Caco-2 (cell line): ENCODE data around the gene TRAK1. TPM values are rescaled to one million over a fixed set of nuclear protein-coding genes. Genes with fewer than 3 reads are reported as not detected.

Experiments used
- BruUV-seq: library from RNA; stranded (reverse); fragments of 400-500 nt; replicated peaks from 2 replicates; lab custom pipeline; 2021; lab: Mats Ljungman, UMichigan
- CTCF ChIA-PET: fragments of 300-600 bp; sonication (Branson Sonifier 250); formaldehyde crosslinking; loops from one replicate; lab custom pipeline; 2022; ENCODE audit warnings: antibody characterized with exemption; lab: Charles Lee
- POLR2A ChIA-PET: fragments of 300-600 bp; sonication (Branson Sonifier 250); formaldehyde crosslinking; loops from one replicate; lab custom pipeline; 2022; ENCODE audit warnings: antibody characterized with exemption; lab: Charles Lee
- DNase-seq, 2 experiments: peaks; one replicate each; pipeline versions ENCODE4 v3.0.0 to v3.0.0-alpha.2; 2020 to 2022
- H3K27me3 ChIP-seq: replicated peaks from 2 replicates; pipeline ENCODE4 v1.6.0; 2011; ENCODE audit warnings: low read length; ENCODE audit not compliant: control insufficient read depth, insufficient read depth
- H3K36me3 ChIP-seq: 2 replicates; pipeline ENCODE4 v1.5.1; 2011; ENCODE audit warnings: low read length; ENCODE audit not compliant: control insufficient read depth, insufficient read depth
- H3K4me1 ChIP-seq: fragments of 250-450 bp; sonication (Bioruptor Pico); 2 replicates; pipeline ENCODE4 v1.5.1; 2020; ENCODE audit warnings: mild to moderate bottlenecking
- H3K4me3 ChIP-seq: 2 replicates; pipeline ENCODE4 v1.5.1; 2011; ENCODE audit warnings: low read depth, mild to moderate bottlenecking, control low read depth, low read length
- H3K9me3 ChIP-seq: fragments of 250-450 bp; sonication (Bioruptor Pico); 2 replicates; pipeline ENCODE4 v1.5.1; 2020; ENCODE audit warnings: mild to moderate bottlenecking, moderate library complexity
- H3K27ac Mint-ChIP-seq: one replicate; pipeline ENCODE4 v1.8.0; 2022; ENCODE audit warnings: mixed read lengths; ENCODE audit not compliant: unreplicated experiment
- H3K27me3 Mint-ChIP-seq: one replicate; pipeline ENCODE4 v1.8.0; 2022; ENCODE audit warnings: mixed read lengths; ENCODE audit not compliant: insufficient read depth, unreplicated experiment
- H3K36me3 Mint-ChIP-seq: one replicate; pipeline ENCODE4 v1.8.0; 2022; ENCODE audit warnings: mild to moderate bottlenecking, mixed read lengths; ENCODE audit not compliant: insufficient read depth, unreplicated experiment
- H3K4me1 Mint-ChIP-seq: one replicate; pipeline ENCODE4 v1.8.0; 2022; ENCODE audit warnings: low read depth, mixed read lengths; ENCODE audit not compliant: unreplicated experiment
- H3K4me3 Mint-ChIP-seq: one replicate; pipeline ENCODE4 v1.8.0; 2022; ENCODE audit warnings: mild to moderate bottlenecking, moderate library complexity, mixed read lengths; ENCODE audit not compliant: unreplicated experiment
- H3K9me3 Mint-ChIP-seq: one replicate; pipeline ENCODE4 v1.8.0; 2022; ENCODE audit warnings: mixed read lengths; ENCODE audit not compliant: unreplicated experiment
- CTCF ChIP-seq, 2 experiments: fragments of 200-600 bp in 1 of 2; IDR thresholded peaks; 1 replicate in 1 of 2; 2 replicates in 1 of 2; pipeline versions ENCODE4 v1.5.1 to v1.8.0; 2011 to 2022; ENCODE audit warnings: antibody characterized with exemption in 1 of 2, control low read depth in 1 of 2, inconsistent platforms in 1 of 2, low read depth in 1 of 2, low read length in 1 of 2, mild to moderate bottlenecking in 1 of 2, moderate library complexity in 1 of 2; ENCODE audit not compliant: insufficient read depth in 1 of 2, severe bottlenecking in 1 of 2, unreplicated experiment in 1 of 2
- intact Hi-C: fragments of 100-400 bp; cut with micrococcal nuclease; formaldehyde crosslinking; loops from one replicate; pipeline ENCODE4 v1.10.0; 2022; ENCODE audit not compliant: unreplicated experiment
- total RNA-seq: library from RNA; stranded (reverse); gene quantifications from 2 replicates; pipeline ENCODE4 v1.2.3, GENCODE V29; 2022

Gene TRAK1
- total RNA-seq, 1 experiment from 2014 or later: 33.3 TPM

GRCh38 chr3:42179110-42179725 lies 88.1 kb downstream of the TRAK1 start:
- no peaks in the 10 kb centered on the region for H3K27me3 ChIP-seq
- CTCF ChIA-PET: interaction anchor here (0.8 to 4.4 kb wide), 3 partner anchors 12 to 62 kb away, joined by 3 to 13 read pairs (median 10); no protein-coding TSS in a partner anchor
- no peaks in the 10 kb centered on the region; the same call in 1 of the 2 replicates for H3K36me3 ChIP-seq
- peak; percentile 69 for DNase-seq
- H3K4me3 Mint-ChIP-seq: peak overlapping the region; percentile 67
- POLR2A ChIA-PET: no interaction called here
- intact Hi-C loops: loop anchor here (1.0 kb wide), 2 partner anchors 19 to 49 kb away; no protein-coding TSS in a partner anchor
- no peaks in the 10 kb centered on the region for H3K9me3 Mint-ChIP-seq
- H3K4me1 Mint-ChIP-seq: peaks cover 17% of the 10 kb centered on the region
- H3K4me3 ChIP-seq: no peak overlapping the region
- H3K36me3 Mint-ChIP-seq: no peaks in the 10 kb centered on the region
- H3K4me1 ChIP-seq: peaks cover 30% of the 10 kb centered on the region
- no peaks in the 10 kb centered on the region for H3K9me3 ChIP-seq
- TF ChIP-seq CTCF (IDR thresholded peaks at IDR 0.05; ENCODE audit: insufficient read depth in 1 of 2, low read depth in 1 of 2, low read length in 1 of 2, severe bottlenecking in 1 of 2, unreplicated experiment in 1 of 2): no peak
- H3K27ac Mint-ChIP-seq: peak overlapping the region; percentile 96
- H3K27me3 Mint-ChIP-seq: no peaks in the 10 kb centered on the region
- TSS peak; percentile 95 for BruUV-seq

DNA sequence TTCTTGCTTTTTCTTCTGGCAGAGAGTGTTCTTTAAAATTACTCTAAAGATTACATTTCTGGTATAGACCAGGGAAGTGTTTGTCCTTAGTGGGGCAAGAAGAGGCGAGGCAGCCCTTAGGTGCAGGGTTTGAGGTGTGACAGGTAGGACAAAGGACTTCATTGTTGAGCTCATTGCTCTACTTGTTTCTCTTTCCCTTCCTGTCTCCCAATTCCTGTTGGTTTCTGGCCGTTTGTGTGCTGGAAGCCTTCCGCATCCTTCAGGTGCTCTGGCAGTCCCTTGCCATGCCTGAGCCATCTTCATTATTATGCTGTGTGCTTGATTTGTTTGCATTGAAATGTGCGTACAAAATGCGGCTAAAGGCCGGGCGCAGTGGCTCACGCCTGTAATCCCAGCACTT lies 89.7 kb downstream of the TRAK1 start:
- Mint-ChIP-seq H3K27ac (peak overlapping the region; percentile 96), H3K4me3 (no peak overlapping the region), H3K4me1 (peaks cover 17% of the 10 kb centered on the region), H3K9me3 (no peaks in the 10 kb centered on the region), H3K27me3 (no peaks in the 10 kb centered on the region), H3K36me3 (no peaks in the 10 kb centered on the region)
- intact Hi-C loops: no loop called here
- no peak for TF ChIP-seq CTCF (IDR thresholded peaks at IDR 0.05; ENCODE audit: insufficient read depth in 1 of 2, low read depth in 1 of 2, low read length in 1 of 2, severe bottlenecking in 1 of 2, unreplicated experiment in 1 of 2)
- ChIA-PET POLR2A (no interaction called here), CTCF (interaction anchor here (1.0 to 4.4 kb wide), 3 partner anchors 8 to 63 kb away, joined by 3 to 13 read pairs (median 9); no protein-coding TSS in a partner anchor)
- peaks cover 30% of the 10 kb centered on the region for H3K4me1 ChIP-seq
- no peaks in the 10 kb centered on the region; the same call in 1 of the 2 replicates for H3K36me3 ChIP-seq
- no peak for DNase-seq
- H3K27me3 ChIP-seq: no peaks in the 10 kb centered on the region
- no peak overlapping the region for H3K4me3 ChIP-seq
- BruUV-seq: no TSS peak
- no peaks in the 10 kb centered on the region for H3K9me3 ChIP-seq

- CTCF ChIA-PET: interaction anchor here (2.1 kb wide), 1 partner anchor 9 kb away, joined by 9 read pairs; no protein-coding TSS in a partner anchor
- intact Hi-C loops: no loop called here
- POLR2A ChIA-PET: no interaction called here
These were observed 91.4 kb downstream of the TRAK1 start for GRCh38 chr3:42182555-42182954.

More at GRCh38 chr3:42182555-42182954, 91.4 kb downstream of the TRAK1 start:
- no peak for TF ChIP-seq CTCF (IDR thresholded peaks at IDR 0.05; ENCODE audit: insufficient read depth in 1 of 2, low read depth in 1 of 2, low read length in 1 of 2, severe bottlenecking in 1 of 2, unreplicated experiment in 1 of 2)
- H3K9me3 ChIP-seq: no peaks in the 10 kb centered on the region
- H3K36me3 ChIP-seq: peaks cover 1% of the 10 kb centered on the region
- no peaks in the 10 kb centered on the region for H3K27me3 ChIP-seq
- no peaks in the 10 kb centered on the region for H3K9me3 Mint-ChIP-seq
- peaks cover 2% of the 10 kb centered on the region for H3K36me3 Mint-ChIP-seq
- H3K4me1 Mint-ChIP-seq: peaks cover 17% of the 10 kb centered on the region
- no peak overlapping the region for H3K4me3 ChIP-seq
- H3K27me3 Mint-ChIP-seq: no peaks in the 10 kb centered on the region
- H3K4me3 Mint-ChIP-seq: no peak overlapping the region
- DNase-seq: no peak
- H3K27ac Mint-ChIP-seq: no peak overlapping the region
- no TSS peak for BruUV-seq
- peaks cover 30% of the 10 kb centered on the region for H3K4me1 ChIP-seq
